OCI-LY3 (cell line): ENCODE results near the gene TUBB.

Source experiments
- CTCF ChIP-seq: fragments of 200-600, 300-600 bp; sonication (generic); IDR thresholded peaks from 2 replicates; pipeline ENCODE4 v1.5.1; 2014; ENCODE audit warnings: antibody characterized with exemption, low read length, low read depth
- EZH2phosphoT487 ChIP-seq: fragments of 200-600 bp; shearing (Covaris generic); IDR thresholded peaks from 2 replicates; pipeline ENCODE4 v1.6.1; 2018; ENCODE audit warnings: antibody characterized with exemption, mixed run types, low read depth

GRCh38 chr6:30766461-30767157, 46.5 kb downstream of the TUBB start:
- TF ChIP-seq CTCF (no peak), EZH2phosphoT487 (no peak)
